IMR-90 (cell line): ENCODE results near the gene PRSS8. TPM values are rescaled to one million over a fixed set of nuclear protein-coding genes. Genes with fewer than 3 reads are reported as not detected.

Experiments
- ATAC-seq: fragments of 200-7000 bp; cut with Tn5 transposase; 2 replicates; pipeline ENCODE4 v1.9.1; 2020; ENCODE audit warnings: low read depth, mild to moderate bottlenecking, moderate library complexity
- BruUV-seq: library from RNA; stranded (reverse); fragments of 400-500 nt; replicated peaks from 2 replicates; lab custom pipeline; 2021; lab: Mats Ljungman, UMichigan
- CTCF ChIA-PET: fragments of 300-600 bp; formaldehyde crosslinking; extraction: SDS; loops from one replicate; lab custom pipeline; 2021; ENCODE audit warnings: antibody characterized with exemption; lab: Yijun Ruan, JAX
- POLR2A ChIA-PET: fragments of 300-600 bp; sonication (Branson Sonifier 250); formaldehyde crosslinking; loops from one replicate; lab custom pipeline; 2022; ENCODE audit warnings: antibody characterized with exemption; ENCODE audit not compliant: unreplicated experiment; lab: Charles Lee
- DNase-seq: peaks from one replicate; pipeline ENCODE4 v3.0.0; 2013
- H2AFZ ChIP-seq: replicated peaks from 2 replicates; pipeline ENCODE3; 2013; ENCODE audit warnings: low read length, mild to moderate bottlenecking; ENCODE audit not compliant: poor library complexity
- H2AK5ac ChIP-seq: 2 replicates; pipeline ENCODE4 v1.6.1; 2013; ENCODE audit warnings: low read depth, low read length, inconsistent platforms
- H2AK9ac ChIP-seq: replicated peaks from 2 replicates; pipeline ENCODE3; 2013; ENCODE audit warnings: mild to moderate bottlenecking, low read depth, low read length, moderate library complexity; ENCODE audit not compliant: poor library complexity
- H2BK120ac ChIP-seq: 2 replicates; pipeline ENCODE4 v1.6.1; 2013; ENCODE audit warnings: low read depth, low read length, inconsistent platforms
- H2BK15ac ChIP-seq: 3 replicates; pipeline ENCODE4 v1.6.1; 2013; ENCODE audit warnings: low read depth, low read length, inconsistent platforms
- H2BK20ac ChIP-seq: 2 replicates; pipeline ENCODE4 v1.6.1; 2013; ENCODE audit warnings: low read depth, mild to moderate bottlenecking, inconsistent platforms, low read length, moderate library complexity
- H2BK5ac ChIP-seq: 2 replicates; pipeline ENCODE4 v1.6.1; 2013; ENCODE audit warnings: mild to moderate bottlenecking, low read depth, low read length, inconsistent platforms; ENCODE audit not compliant: poor library complexity, severe bottlenecking
- H3K14ac ChIP-seq: replicated peaks from 2 replicates; pipeline ENCODE4 v1.6.1; 2013; ENCODE audit warnings: low read depth, low read length, inconsistent platforms
- H3K18ac ChIP-seq: 2 replicates; pipeline ENCODE4 v1.6.1; 2013; ENCODE audit warnings: low read depth, low read length, control low read depth
- H3K23ac ChIP-seq: 2 replicates; pipeline ENCODE4 v1.6.1; 2013; ENCODE audit warnings: low read depth, low read length, inconsistent platforms
- H3K27ac ChIP-seq: 2 replicates; pipeline ENCODE4 v1.5.1; 2013; ENCODE audit warnings: mild to moderate bottlenecking, control low read depth, low read length; ENCODE audit not compliant: insufficient read depth
- H3K27me3 ChIP-seq: 2 replicates; pipeline ENCODE4 v1.6.1; 2013; ENCODE audit warnings: low read length; ENCODE audit not compliant: control insufficient read depth, insufficient read depth
- H3K36me3 ChIP-seq: 2 replicates; pipeline ENCODE4 v1.6.1; 2013; ENCODE audit warnings: low read length, mixed read lengths; ENCODE audit not compliant: control insufficient read depth, insufficient read depth
- H3K4ac ChIP-seq: 2 replicates; pipeline ENCODE4 v1.6.1; 2013; ENCODE audit warnings: low read depth, low read length, inconsistent platforms
- H3K4me1 ChIP-seq: 2 replicates; pipeline ENCODE4 v1.6.1; 2013; ENCODE audit warnings: low read length, mixed read lengths; ENCODE audit not compliant: control insufficient read depth, insufficient read depth
- H3K4me2 ChIP-seq: 2 replicates; pipeline ENCODE4 v1.6.1; 2013; ENCODE audit warnings: low read depth, mild to moderate bottlenecking, control low read depth, low read length, moderate library complexity
- H3K4me3 ChIP-seq: 2 replicates; pipeline ENCODE4 v1.5.1; 2013; ENCODE audit warnings: low read depth, mild to moderate bottlenecking, control low read depth, low read length, moderate library complexity; ENCODE audit not compliant: insufficient read depth
- H3K56ac ChIP-seq: 2 replicates; pipeline ENCODE4 v1.6.1; 2013; ENCODE audit warnings: low read length, inconsistent platforms; ENCODE audit not compliant: insufficient read depth; ENCODE audit errors: extremely low read depth
- H3K79me1 ChIP-seq, 2 experiments: 2 replicates each; pipeline ENCODE4 v1.6.1; 2013; ENCODE audit warnings: low read length in 2 of 2, inconsistent platforms in 1 of 2, low read depth in 1 of 2
- H3K9ac ChIP-seq: 2 replicates; pipeline ENCODE4 v1.6.1; 2013; ENCODE audit warnings: low read depth, low read length, control low read depth
- H3K9me1 ChIP-seq: 2 replicates; pipeline ENCODE4 v1.6.1; 2013; ENCODE audit warnings: low read length, inconsistent platforms; ENCODE audit not compliant: insufficient read depth
- H3K9me3 ChIP-seq: 2 replicates; pipeline ENCODE4 v1.6.1; 2013; ENCODE audit warnings: low read length; ENCODE audit not compliant: control insufficient read depth, insufficient read depth
- H4K20me1 ChIP-seq: 2 replicates; pipeline ENCODE4 v1.6.1; 2013; ENCODE audit warnings: low read length, inconsistent platforms; ENCODE audit not compliant: insufficient read depth
- H4K5ac ChIP-seq: 2 replicates; pipeline ENCODE4 v1.6.1; 2013; ENCODE audit warnings: mild to moderate bottlenecking, low read depth, low read length, control low read depth
- H4K8ac ChIP-seq, 2 experiments: 2 replicates each; pipeline ENCODE4 v1.6.1; 2013; ENCODE audit warnings: low read depth in 2 of 2, low read length in 2 of 2, control low read depth in 1 of 2, inconsistent platforms in 1 of 2
- H4K91ac ChIP-seq: 2 replicates; pipeline ENCODE4 v1.6.1; 2013; ENCODE audit warnings: low read depth, low read length, inconsistent platforms; ENCODE audit not compliant: insufficient read depth
- BHLHE40 ChIP-seq: fragments of 150-350 bp; IDR thresholded peaks from 2 replicates; pipeline ENCODE4 v1.6.1; 2016; ENCODE audit warnings: mild to moderate bottlenecking, low read depth, low read length
- CEBPB ChIP-seq: IDR thresholded peaks from 2 replicates; pipeline ENCODE4 v1.6.1; 2012; ENCODE audit warnings: low read depth, low read length, improper control_type of control experiment
- CHD1 ChIP-seq: IDR thresholded peaks from 2 replicates; pipeline ENCODE4 v1.6.1; 2012; ENCODE audit warnings: low read depth, low read length, improper control_type of control experiment
- FOS ChIP-seq: fragments of 150-350 bp; IDR thresholded peaks from 2 replicates; pipeline ENCODE4 v1.6.1; 2016; ENCODE audit warnings: low read depth, low read length
- MAFK ChIP-seq: IDR thresholded peaks from 2 replicates; pipeline ENCODE4 v1.6.1; 2012; ENCODE audit warnings: low read depth, low read length, improper control_type of control experiment
- MAZ ChIP-seq: IDR thresholded peaks from 2 replicates; pipeline ENCODE4 v1.6.1; 2012; ENCODE audit warnings: low read depth, mild to moderate bottlenecking, low read length, improper control_type of control experiment, moderate library complexity, borderline replicate concordance
- MXI1 ChIP-seq: IDR thresholded peaks from 2 replicates; pipeline ENCODE4 v1.6.1; 2012; ENCODE audit warnings: low read depth, mild to moderate bottlenecking, low read length, moderate library complexity, borderline replicate concordance
- POLR2A ChIP-seq: IDR thresholded peaks from 2 replicates; pipeline ENCODE4 v1.6.1; 2012; ENCODE audit warnings: mild to moderate bottlenecking, low read depth, low read length
- RAD21 ChIP-seq: IDR thresholded peaks from 2 replicates; pipeline ENCODE4 v1.6.1; 2012; ENCODE audit warnings: low read length, improper control_type of control experiment
- RCOR1 ChIP-seq: IDR thresholded peaks from 2 replicates; pipeline ENCODE4 v1.6.1; 2012; ENCODE audit warnings: mild to moderate bottlenecking, low read length, improper control_type of control experiment; ENCODE audit not compliant: insufficient replicate concordance
- RFX5 ChIP-seq: IDR thresholded peaks from 2 replicates; pipeline ENCODE4 v1.8.0; 2012; ENCODE audit warnings: low read depth, mild to moderate bottlenecking, low read length, moderate library complexity
- SMC3 ChIP-seq: fragments of 150-350 bp; IDR thresholded peaks from 2 replicates; pipeline ENCODE4 v1.6.1; 2016; ENCODE audit warnings: low read depth, mild to moderate bottlenecking, antibody characterized with exemption, low read length, moderate library complexity
- WGBS, 2 experiments: methylation state at CpG; one replicate each; pipeline versions ENCODE4 v1.1.5 to v1.1.7; 2013; ENCODE audit warnings: missing lambda C conversion rate in 2 of 2; ENCODE audit not compliant: insufficient read length in 1 of 2; ENCODE audit errors: extremely low coverage in 2 of 2; 5-methylcytosine and 5-hydroxymethylcytosine counted together
- dilution Hi-C: fragments of 300-500 bp; cut with HindIII; formaldehyde crosslinking; loops from one replicate; pipeline ENCODE4 v1.14.3; 2018; ENCODE audit warnings: low sequenced_read_pairs; ENCODE audit not compliant: unreplicated experiment
- in situ Hi-C: fragments of 300-500 bp; cut with MboI; formaldehyde crosslinking; loops from 3 replicates; pipeline ENCODE4 v1.14.3; 2019; ENCODE audit warnings: low sequenced_read_pairs, inconsistent platforms, mixed read lengths
- intact Hi-C: fragments of 100-400 bp; cut with micrococcal nuclease; formaldehyde crosslinking; loops from 2 replicates; pipeline ENCODE4 v1.10.0; 2022
- polyA plus RNA-seq, 3 experiments: library from polyadenylated mRNA; depleted of rRNA; stranded (reverse); fragments of >200 nt; gene quantifications; 2 replicates each; pipeline ENCODE4 v1.2.3, GENCODE V29; 2012; ENCODE audit warnings: low replicate concordance in 1 of 3
- total RNA-seq: library from RNA; depleted of rRNA; stranded (reverse); fragments of >200 nt; gene quantifications from 2 replicates; pipeline ENCODE4 v1.2.3, GENCODE V29; 2012
- TF ChIP-seq, protein P1 (sequence below): conservative IDR thresholded peaks from 2 replicates; pipeline ENCODE4 v1.5.1; 2012; ENCODE audit warnings: mild to moderate bottlenecking, low read depth, low read length, improper control_type of control experiment
- TF ChIP-seq, protein P2 (sequence below): fragments of 150-350 bp; IDR thresholded peaks from 2 replicates; pipeline ENCODE4 v1.6.1; 2016; ENCODE audit warnings: low read depth, mild to moderate bottlenecking, low read length, moderate library complexity, borderline replicate concordance
- TF ChIP-seq, protein P3 (sequence below): fragments of 150-350 bp; IDR thresholded peaks from 2 replicates; pipeline ENCODE4 v1.6.1; 2017; ENCODE audit warnings: mild to moderate bottlenecking, antibody characterized with exemption, low read length, low read depth

Gene PRSS8
- total and polyA plus RNA-seq, 2 of the 4 experiments (the other 2 are of a cell fraction): not detected

DNA sequence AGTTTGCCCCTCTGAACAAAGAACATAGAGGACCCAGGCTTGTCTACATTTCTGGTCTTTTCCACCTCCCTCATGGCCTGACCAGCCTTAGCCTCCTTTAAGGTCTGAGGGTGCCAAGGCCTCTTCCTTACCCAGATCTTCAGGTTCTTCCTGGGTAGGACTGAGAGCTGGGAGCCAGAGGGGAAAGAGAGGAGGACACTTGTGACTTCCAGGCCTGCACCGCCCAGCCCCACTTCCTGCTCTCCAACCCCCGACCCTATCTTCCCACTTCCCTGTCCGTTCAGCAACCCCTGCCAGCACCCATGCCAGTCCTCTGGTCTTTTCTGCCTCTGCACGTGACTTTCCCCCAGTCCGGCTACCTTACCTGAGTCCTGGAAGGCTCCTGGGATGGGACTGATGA lies 13.8 kb upstream of the PRSS8 start:
- H3K4me2 ChIP-seq: no peak overlapping the region
- no peaks in the 10 kb centered on the region for H3K9me1 ChIP-seq
- TF ChIP-seq MXI1 (no peak), RCOR1 (no peak), CEBPB (no peak), POLR2A (no peak), RFX5 (no peak), RAD21 (no peak), MAZ (no peak), MAFK (no peak), BHLHE40 (no peak), SMC3 (no peak), CHD1 (no peak), FOS (no peak)
- TF ChIP-seq, protein P1, sequence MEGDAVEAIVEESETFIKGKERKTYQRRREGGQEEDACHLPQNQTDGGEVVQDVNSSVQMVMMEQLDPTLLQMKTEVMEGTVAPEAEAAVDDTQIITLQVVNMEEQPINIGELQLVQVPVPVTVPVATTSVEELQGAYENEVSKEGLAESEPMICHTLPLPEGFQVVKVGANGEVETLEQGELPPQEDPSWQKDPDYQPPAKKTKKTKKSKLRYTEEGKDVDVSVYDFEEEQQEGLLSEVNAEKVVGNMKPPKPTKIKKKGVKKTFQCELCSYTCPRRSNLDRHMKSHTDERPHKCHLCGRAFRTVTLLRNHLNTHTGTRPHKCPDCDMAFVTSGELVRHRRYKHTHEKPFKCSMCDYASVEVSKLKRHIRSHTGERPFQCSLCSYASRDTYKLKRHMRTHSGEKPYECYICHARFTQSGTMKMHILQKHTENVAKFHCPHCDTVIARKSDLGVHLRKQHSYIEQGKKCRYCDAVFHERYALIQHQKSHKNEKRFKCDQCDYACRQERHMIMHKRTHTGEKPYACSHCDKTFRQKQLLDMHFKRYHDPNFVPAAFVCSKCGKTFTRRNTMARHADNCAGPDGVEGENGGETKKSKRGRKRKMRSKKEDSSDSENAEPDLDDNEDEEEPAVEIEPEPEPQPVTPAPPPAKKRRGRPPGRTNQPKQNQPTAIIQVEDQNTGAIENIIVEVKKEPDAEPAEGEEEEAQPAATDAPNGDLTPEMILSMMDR: no peak
- TF ChIP-seq, protein P2, sequence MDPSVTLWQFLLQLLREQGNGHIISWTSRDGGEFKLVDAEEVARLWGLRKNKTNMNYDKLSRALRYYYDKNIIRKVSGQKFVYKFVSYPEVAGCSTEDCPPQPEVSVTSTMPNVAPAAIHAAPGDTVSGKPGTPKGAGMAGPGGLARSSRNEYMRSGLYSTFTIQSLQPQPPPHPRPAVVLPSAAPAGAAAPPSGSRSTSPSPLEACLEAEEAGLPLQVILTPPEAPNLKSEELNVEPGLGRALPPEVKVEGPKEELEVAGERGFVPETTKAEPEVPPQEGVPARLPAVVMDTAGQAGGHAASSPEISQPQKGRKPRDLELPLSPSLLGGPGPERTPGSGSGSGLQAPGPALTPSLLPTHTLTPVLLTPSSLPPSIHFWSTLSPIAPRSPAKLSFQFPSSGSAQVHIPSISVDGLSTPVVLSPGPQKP: no peak
- TF ChIP-seq, protein P3, sequence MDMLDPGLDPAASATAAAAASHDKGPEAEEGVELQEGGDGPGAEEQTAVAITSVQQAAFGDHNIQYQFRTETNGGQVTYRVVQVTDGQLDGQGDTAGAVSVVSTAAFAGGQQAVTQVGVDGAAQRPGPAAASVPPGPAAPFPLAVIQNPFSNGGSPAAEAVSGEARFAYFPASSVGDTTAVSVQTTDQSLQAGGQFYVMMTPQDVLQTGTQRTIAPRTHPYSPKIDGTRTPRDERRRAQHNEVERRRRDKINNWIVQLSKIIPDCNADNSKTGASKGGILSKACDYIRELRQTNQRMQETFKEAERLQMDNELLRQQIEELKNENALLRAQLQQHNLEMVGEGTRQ: no peak
- in situ Hi-C loops (no loop called here), dilution Hi-C loops (no loop called here), intact Hi-C loops (no loop called here)
- BruUV-seq: no TSS peak
- H4K20me1 ChIP-seq: no peaks in the 10 kb centered on the region; the same call in 1 of the 2 replicates
- H2BK5ac ChIP-seq: no peak overlapping the region
- H2AFZ ChIP-seq: no peak overlapping the region
- H3K4me1 ChIP-seq: no peaks in the 10 kb centered on the region
- H3K36me3 ChIP-seq: no peaks in the 10 kb centered on the region
- no peak overlapping the region for H3K14ac ChIP-seq
- no peaks in the 10 kb centered on the region for H3K9me3 ChIP-seq
- H2BK120ac ChIP-seq: no peak overlapping the region
- ChIA-PET POLR2A (no interaction called here), CTCF (no interaction called here)
- H3K4ac ChIP-seq: no peak overlapping the region
- no peak for ATAC-seq
- no peak overlapping the region for H3K27ac ChIP-seq
- H2BK20ac ChIP-seq: no peak overlapping the region
- H2BK15ac ChIP-seq: no peak overlapping the region
- no peak overlapping the region for H3K23ac ChIP-seq
- H3K18ac ChIP-seq: no peak overlapping the region
- peak overlapping the region; percentile 71 for H2AK9ac ChIP-seq
- no peak overlapping the region for H3K4me3 ChIP-seq
- DNase-seq: no peak
- no peak overlapping the region for H4K8ac ChIP-seq
- H4K91ac ChIP-seq: no peak overlapping the region
- H3K79me1 ChIP-seq: no peaks in the 10 kb centered on the region
- WGBS, 2 experiments: no CpG with 5 or more reads among the region's 5 CpGs
- H3K27me3 ChIP-seq: peaks cover 40% of the 10 kb centered on the region
- no peak overlapping the region for H3K56ac ChIP-seq
- H3K9ac ChIP-seq: no peak overlapping the region
- H4K5ac ChIP-seq: no peak overlapping the region
- H2AK5ac ChIP-seq: no peak overlapping the region
